Astrocyte of the cerebellum (primary cell): ENCODE measurements around the gene PRAC1.

ENCODE experiments used
- DNase-seq: peaks from one replicate; pipeline ENCODE4 v3.0.0-alpha.2; 2011; ENCODE audit warnings: low read depth
- H3K4me3 ChIP-seq: 2 replicates; pipeline ENCODE4 v1.5.1; 2011; ENCODE audit warnings: mild to moderate bottlenecking, low read depth, low read length, moderate library complexity
- CTCF ChIP-seq: IDR thresholded peaks from 2 replicates; pipeline ENCODE4 v1.5.1; 2012; ENCODE audit warnings: low read length, low read depth, moderate library complexity, mild to moderate bottlenecking; ENCODE audit errors: missing control alignments
- in situ Hi-C: cut with HindIII; loops from 2 replicates; pipeline ENCODE4 v1.10.0; 2017; ENCODE audit warnings: low sequenced_read_pairs

The PRAC1 gene

DNA sequence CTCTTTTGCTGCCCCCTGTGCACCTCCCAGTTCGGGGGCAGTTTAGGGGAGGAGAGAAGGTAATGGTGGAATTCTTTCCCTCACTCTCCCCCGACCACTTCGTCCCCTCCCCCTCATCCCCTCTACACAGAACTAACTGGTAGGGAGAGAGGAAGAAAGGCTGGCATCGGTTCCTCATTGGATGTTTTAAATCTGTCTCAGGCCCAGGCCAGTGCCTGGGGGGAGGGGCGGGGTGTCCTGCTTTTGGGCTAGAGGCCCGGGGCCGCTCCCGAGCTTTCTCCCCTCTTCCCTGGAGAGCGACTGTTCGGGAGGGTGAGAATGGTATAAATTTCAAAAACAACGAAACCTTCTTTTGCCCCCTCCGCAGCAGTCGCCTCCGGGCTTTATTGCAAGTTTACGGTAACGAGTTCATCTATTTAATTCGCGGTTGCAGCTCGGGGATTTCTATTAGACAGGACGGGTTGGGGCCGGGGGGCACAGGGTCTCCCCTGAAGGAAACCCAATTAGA lies 651 bp upstream of the PRAC1 start, which contains the start of gene PRAC2:
PRAC2 (plus strand) TSS at position 271 of the 508 bp plus-strand sequence. CDS start 1,226 bp downstream, outside the sequence.
- TF ChIP-seq CTCF = no peak
- in situ Hi-C loops = no loop called here
- no peak for DNase-seq
- no peak within 1 kb of the TSS for H3K4me3 ChIP-seq

GRCh38 chr17:48721009-48721402 lies 1.3 kb downstream of the PRAC1 start:
- no peak overlapping the region for H3K4me3 ChIP-seq
- TF ChIP-seq CTCF = no peak
- in situ Hi-C loops = no loop called here
- no peak for DNase-seq

- in situ Hi-C loops = no loop called here
- no peak overlapping the region for H3K4me3 ChIP-seq
- no peak for DNase-seq
- no peak for TF ChIP-seq CTCF
Measured at GRCh38 chr17:48720266-48721008, 1.9 kb downstream of the PRAC1 start.

- no peak overlapping the region for H3K4me3 ChIP-seq
- DNase-seq = no peak
- TF ChIP-seq CTCF = no peak
- in situ Hi-C loops = loop anchor here (5.0 kb wide), 1 partner anchor 43 kb away; no protein-coding TSS in a partner anchor
Measured at GRCh38 chr17:48719642-48720265, 2.6 kb downstream of the PRAC1 start.

DNA sequence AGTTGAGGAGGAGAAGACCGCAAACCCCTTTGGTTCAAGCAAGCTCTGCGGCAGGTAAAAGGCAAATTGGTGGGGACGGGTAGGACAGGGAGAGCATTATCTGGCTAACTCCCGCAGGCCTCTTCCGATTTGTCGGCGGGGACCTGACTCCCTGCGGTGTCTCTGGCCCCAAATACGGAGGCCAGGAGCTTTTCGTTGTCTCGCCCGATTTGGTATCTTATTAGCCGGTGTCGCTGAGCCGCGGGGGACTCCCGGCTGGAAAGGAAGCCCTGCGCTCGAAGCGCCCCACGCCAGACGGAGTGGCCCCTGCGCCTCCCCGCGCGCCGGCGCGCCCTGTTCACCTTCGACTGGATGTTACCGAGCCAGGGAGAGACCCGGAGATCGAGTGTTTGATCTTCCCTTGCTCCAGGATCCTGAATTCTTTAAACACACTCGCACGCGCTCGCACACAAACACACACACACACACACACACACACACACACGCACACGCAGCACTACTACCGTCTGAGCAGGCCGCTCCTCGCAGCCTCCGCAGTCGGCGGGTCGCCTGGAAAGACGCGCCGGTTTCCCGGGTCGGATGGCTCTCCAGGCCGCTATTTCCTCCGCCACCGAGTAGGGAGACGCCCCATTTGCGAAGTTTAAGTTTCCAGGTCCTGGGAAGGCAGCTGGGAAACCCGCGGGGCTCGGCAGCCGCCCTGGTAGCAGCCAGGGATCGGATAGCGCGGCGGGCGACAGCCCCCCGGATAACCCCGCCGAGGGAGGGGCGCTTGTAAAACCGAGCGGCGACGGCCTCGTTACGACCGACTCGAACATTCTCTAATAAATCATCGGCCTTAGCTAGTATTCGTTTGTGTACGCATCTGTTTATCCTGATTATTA lies 3.3 kb downstream of the PRAC1 start:
- TF ChIP-seq CTCF = no peak
- H3K4me3 ChIP-seq = no peak overlapping the region
- no peak for DNase-seq
- in situ Hi-C loops = loop anchor here (5.0 kb wide), 1 partner anchor 43 kb away; no protein-coding TSS in a partner anchor

GRCh38 chr17:48718227-48718760 lies 4.0 kb downstream of the PRAC1 start:
- TF ChIP-seq CTCF = no peak
- no peak for DNase-seq
- no peak overlapping the region for H3K4me3 ChIP-seq
- in situ Hi-C loops = loop anchor here (5.0 kb wide), 1 partner anchor 44 kb away; no protein-coding TSS in a partner anchor
